RWPE1 (cell line): ENCODE measurements around the gene UBA3.
A peak's percentile ranks its signal among the peaks of the same experiment; 100 is the strongest.

Experiments used
- CTCF ChIA-PET: fragments of 350-600 bp; sonication (Branson Sonifier 250); formaldehyde crosslinking; extraction: SDS; loops from one replicate; lab custom pipeline; 2021; lab: Yijun Ruan, JAX
- POLR2A ChIA-PET: fragments of 400-600 bp; formaldehyde crosslinking; extraction: SDS; loops from one replicate; lab custom pipeline; 2020; ENCODE audit warnings: antibody characterized with exemption; ENCODE audit not compliant: low non-redundant PET; lab: Yijun Ruan, JAX
- DNase-seq: peaks from one replicate; pipeline ENCODE4 v3.0.0; 2012; ENCODE audit warnings: low spot score
- H3K27ac ChIP-seq: fragments of 450-650 bp; 2 replicates; pipeline ENCODE4 v1.5.1; 2017
- TF ChIP-seq, protein P1 (sequence below): fragments of 450-650 bp; conservative IDR thresholded peaks from 2 replicates; pipeline ENCODE4 v1.5.1; 2017; ENCODE audit warnings: low read depth, mild to moderate bottlenecking

The UBA3 gene

DNA sequence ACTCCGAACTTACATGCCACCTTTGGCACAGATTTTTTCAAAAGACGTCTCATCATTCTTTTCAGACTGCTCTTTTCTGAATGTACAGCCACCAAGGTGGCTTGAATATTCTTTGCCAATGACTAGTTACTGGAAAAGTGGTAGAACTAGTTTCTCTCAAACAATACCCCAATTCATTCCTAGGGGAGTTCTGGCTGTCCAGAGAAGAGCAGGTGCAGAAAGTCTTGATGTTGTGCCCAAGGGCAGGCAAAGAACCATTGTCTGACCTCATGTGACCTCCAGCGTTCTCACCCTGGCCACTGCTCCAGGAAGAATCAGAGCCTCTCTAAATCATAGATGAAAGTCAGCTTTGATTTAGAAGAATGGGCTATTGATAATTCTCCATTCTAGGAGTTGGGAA lies 36.7 kb upstream of the UBA3 start:
- ChIA-PET CTCF (no interaction called here), POLR2A (no interaction called here)
- TF ChIP-seq, protein P1, sequence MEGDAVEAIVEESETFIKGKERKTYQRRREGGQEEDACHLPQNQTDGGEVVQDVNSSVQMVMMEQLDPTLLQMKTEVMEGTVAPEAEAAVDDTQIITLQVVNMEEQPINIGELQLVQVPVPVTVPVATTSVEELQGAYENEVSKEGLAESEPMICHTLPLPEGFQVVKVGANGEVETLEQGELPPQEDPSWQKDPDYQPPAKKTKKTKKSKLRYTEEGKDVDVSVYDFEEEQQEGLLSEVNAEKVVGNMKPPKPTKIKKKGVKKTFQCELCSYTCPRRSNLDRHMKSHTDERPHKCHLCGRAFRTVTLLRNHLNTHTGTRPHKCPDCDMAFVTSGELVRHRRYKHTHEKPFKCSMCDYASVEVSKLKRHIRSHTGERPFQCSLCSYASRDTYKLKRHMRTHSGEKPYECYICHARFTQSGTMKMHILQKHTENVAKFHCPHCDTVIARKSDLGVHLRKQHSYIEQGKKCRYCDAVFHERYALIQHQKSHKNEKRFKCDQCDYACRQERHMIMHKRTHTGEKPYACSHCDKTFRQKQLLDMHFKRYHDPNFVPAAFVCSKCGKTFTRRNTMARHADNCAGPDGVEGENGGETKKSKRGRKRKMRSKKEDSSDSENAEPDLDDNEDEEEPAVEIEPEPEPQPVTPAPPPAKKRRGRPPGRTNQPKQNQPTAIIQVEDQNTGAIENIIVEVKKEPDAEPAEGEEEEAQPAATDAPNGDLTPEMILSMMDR, result no peak
- no peak for DNase-seq
- H3K27ac ChIP-seq, result no peak overlapping the region

DNA sequence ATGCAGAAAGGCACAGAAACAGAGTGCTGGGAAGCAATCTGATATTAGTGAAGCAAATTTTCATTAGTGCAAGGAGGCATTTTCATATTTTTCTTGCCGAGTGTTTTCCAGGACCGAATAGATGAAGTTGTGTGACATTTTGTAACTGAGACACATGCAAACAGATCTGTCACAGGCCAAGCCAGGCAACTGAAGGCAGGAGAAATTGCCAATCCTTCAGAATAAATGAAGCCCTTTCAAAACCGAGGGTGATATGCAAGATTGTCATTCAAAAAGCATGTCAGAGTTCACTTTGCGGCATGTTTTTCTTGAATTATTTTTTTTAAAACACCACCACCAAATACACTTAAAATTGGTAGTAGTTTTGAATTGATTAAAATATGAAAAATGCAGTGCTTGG lies 36.0 kb upstream of the UBA3 start:
- TF ChIP-seq, protein P1, result no peak
- ChIA-PET CTCF (no interaction called here), POLR2A (no interaction called here)
- no peak for DNase-seq
- H3K27ac ChIP-seq, result no peak overlapping the region

DNA sequence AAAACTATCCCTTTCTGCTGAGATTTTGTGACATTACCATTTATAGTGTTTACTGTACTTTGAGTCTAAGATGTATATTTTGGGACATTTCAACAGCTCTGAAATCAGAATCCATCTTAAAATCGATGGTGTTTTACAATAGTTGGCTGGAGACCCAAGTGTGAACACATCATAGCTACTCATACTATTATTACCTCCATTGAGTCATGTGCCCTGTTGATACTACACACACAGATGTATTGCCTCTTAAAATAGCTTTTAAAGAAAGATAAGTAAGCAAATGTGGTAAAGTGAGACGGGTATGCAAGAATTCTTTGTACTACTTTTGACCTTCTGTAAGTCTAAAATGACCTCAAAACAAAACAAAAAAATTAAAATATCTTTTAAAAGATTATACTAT lies 35.6 kb upstream of the UBA3 start:
- peak; percentile 8 for DNase-seq
- POLR2A ChIA-PET, result no interaction called here
- TF ChIP-seq, protein P1, result no peak
- CTCF ChIA-PET, result no interaction called here
- H3K27ac ChIP-seq, result no peak overlapping the region

DNA sequence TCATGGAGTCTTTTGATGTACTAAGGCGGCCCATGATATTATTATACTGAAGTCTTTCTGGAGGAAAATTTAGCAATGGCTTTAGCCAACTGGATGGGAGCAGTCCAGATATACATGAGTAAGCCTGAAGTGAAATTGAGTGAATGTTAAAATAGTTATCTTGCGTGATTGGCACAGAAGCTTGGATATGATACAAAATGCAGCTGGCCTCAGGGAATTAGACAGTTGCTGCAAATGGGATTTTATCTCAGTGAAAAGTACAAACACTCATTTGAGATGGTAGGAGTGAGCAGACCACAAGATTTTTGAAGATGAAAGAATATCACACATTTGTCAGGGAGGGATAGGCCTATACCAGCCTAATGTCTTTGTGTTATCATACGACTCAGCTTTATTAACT lies 33.4 kb upstream of the UBA3 start:
- ChIA-PET POLR2A (no interaction called here), CTCF (no interaction called here)

DNA sequence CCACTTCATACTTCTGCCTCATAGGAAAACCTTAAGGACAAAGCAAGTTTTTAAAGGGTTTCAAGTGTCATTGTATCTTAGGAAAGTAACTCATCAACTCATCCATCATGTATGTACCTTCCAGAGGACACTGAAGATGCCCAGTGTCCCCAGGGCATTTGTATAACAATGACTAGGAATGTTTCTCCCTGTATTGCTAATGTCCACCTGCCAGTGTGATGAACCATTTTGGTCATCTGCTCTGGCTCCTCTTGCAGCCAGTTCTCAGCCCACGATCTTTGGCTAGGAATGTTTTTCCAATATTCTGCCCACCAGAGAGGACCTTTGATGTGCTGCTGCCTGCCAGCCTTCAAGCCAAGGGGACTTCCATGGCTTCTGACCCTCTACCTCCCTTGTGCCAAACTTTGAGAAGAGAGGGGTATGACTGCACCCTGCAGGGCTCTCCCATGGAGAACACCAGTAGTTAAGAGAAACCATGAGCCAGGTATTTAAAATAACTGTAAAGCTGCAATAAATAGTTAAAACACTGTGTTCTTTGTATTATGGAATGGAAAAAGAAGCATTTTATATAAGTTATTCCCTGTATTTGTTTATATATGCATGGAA lies 30.9 kb upstream of the UBA3 start:
- POLR2A ChIA-PET, result no interaction called here
- H3K27ac ChIP-seq, result no peak overlapping the region
- DNase-seq, result no peak
- TF ChIP-seq, protein P1, result no peak
- CTCF ChIA-PET, result interaction anchor here (0.7 kb wide), 1 partner anchor 114 kb away, joined by 4 read pairs; no protein-coding TSS in a partner anchor

More for the DNA sequence above, 33.4 kb upstream of the UBA3 start:
- TF ChIP-seq, protein P1, result no peak
- no peak for DNase-seq
- H3K27ac ChIP-seq, result no peak overlapping the region

DNA sequence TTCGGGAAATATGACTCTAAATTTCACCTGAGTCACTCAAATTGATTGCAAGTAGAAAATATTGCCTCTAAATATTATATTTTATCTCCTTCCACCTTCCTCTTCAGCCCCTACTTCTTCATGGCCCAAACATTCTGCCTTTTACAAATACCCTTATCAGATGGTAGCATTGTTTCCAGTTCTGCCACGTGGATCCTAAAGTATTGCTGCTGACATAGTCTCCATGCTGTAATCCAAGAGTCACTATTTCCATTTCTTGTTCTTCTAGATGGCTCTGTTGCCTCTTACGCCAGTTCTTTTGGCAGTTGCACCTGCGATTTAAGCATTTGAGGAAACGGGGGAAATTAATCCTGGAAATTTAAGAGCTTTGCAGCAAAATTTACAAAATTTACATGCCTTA lies 28.6 kb upstream of the UBA3 start:
- ChIA-PET CTCF (interaction anchor here (0.6 kb wide), 1 partner anchor 288 kb away, joined by 5 read pairs; no protein-coding TSS in a partner anchor), POLR2A (no interaction called here)
- no peak overlapping the region for H3K27ac ChIP-seq
- TF ChIP-seq, protein P1, result no peak
- no peak for DNase-seq
